Fibroblast of the aortic adventitia (primary cell): ENCODE measurements around the gene SYNM. TPM values are rescaled to one million over a fixed set of nuclear protein-coding genes. Genes with fewer than 3 reads are reported as not detected.

Source experiments
- DNase-seq: peaks from one replicate; pipeline ENCODE4 v3.0.0-alpha.2; 2010; ENCODE audit warnings: low read depth
- H3K4me3 ChIP-seq: 2 replicates; pipeline ENCODE4 v1.5.1; 2011; ENCODE audit warnings: low read depth, mild to moderate bottlenecking, control low read depth, low read length, moderate library complexity
- total RNA-seq: library from RNA; depleted of rRNA; stranded (reverse); fragments of >200 nt; gene quantifications from 2 replicates; pipeline ENCODE4 v1.2.3, GENCODE V29; 2012; ENCODE audit warnings: low replicate concordance
- TF ChIP-seq, protein P1 (sequence below): IDR thresholded peaks from 2 replicates; pipeline ENCODE4 v1.5.1; 2011; ENCODE audit warnings: mild to moderate bottlenecking, low read length, control low read depth, inconsistent platforms; ENCODE audit not compliant: insufficient read depth

The SYNM gene
- total RNA-seq, 1 donor: 6.2 TPM

DNA sequence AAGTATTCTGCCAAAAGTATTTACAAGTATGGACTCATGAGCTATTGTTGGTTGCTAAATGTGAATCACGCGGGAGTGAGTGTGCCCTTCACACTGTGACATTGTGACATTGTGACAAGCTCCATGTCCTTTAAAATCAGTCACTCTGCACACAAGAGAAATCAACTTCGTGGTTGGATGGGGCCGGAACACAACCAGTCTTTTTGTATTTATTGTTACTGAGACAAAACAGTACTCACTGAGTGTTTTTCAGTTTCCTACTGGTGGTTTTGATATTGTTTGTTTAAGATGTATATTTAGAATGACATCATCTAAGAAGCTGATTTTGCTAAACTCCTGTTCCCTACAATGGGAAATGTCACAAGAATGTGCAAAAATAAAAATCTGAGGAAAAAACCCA, 30.3 kb downstream of the SYNM start:
- TF ChIP-seq, protein P1, sequence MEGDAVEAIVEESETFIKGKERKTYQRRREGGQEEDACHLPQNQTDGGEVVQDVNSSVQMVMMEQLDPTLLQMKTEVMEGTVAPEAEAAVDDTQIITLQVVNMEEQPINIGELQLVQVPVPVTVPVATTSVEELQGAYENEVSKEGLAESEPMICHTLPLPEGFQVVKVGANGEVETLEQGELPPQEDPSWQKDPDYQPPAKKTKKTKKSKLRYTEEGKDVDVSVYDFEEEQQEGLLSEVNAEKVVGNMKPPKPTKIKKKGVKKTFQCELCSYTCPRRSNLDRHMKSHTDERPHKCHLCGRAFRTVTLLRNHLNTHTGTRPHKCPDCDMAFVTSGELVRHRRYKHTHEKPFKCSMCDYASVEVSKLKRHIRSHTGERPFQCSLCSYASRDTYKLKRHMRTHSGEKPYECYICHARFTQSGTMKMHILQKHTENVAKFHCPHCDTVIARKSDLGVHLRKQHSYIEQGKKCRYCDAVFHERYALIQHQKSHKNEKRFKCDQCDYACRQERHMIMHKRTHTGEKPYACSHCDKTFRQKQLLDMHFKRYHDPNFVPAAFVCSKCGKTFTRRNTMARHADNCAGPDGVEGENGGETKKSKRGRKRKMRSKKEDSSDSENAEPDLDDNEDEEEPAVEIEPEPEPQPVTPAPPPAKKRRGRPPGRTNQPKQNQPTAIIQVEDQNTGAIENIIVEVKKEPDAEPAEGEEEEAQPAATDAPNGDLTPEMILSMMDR: no peak
- no peak for DNase-seq
- H3K4me3 ChIP-seq: no peak overlapping the region

DNA sequence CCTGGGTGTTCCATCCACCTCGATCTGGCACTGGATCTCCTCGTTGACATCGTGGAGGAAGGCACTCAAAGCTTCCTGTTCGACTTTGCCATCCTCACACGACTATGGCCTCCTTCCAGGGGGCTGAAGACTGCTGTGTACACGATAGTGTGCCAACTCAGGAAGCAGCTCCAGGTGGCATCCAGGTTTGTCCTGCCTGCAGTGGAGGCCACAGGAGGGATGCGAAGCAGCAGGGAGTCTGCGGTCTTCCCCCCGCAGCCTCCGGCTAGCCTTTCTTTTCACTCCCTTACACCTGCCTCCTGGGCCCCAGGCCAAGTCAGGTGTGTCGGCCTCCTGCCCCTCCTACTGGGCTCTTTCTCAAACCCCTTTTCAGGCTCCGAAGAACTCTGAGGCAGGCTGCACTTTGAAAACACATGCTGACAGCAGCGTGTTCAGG, 32.2 kb downstream of the SYNM start:
- no peak for DNase-seq
- TF ChIP-seq, protein P1: no peak
- no peak overlapping the region for H3K4me3 ChIP-seq

DNA sequence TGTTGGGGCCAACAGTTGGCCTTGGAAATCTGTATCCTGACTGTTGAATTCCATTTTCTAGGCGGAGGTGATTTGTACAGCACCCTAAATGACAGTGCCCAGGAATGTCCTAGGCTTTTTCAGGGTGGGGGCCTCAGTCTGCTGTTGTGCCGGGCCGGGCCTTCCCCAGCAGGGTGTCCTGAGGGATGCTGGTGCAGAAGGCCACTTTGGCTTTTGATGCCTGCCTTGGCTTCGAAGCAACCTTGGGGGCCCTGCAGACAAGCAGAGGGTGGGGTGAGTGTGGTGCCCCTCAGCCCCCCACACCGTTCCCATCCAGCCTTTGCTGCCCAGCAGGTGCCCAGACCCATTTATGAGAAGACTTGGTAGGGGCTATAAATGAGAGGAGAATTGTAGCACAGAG, 33.0 kb downstream of the SYNM start:
- DNase-seq: no peak
- TF ChIP-seq, protein P1: no peak
- H3K4me3 ChIP-seq: no peak overlapping the region

DNA sequence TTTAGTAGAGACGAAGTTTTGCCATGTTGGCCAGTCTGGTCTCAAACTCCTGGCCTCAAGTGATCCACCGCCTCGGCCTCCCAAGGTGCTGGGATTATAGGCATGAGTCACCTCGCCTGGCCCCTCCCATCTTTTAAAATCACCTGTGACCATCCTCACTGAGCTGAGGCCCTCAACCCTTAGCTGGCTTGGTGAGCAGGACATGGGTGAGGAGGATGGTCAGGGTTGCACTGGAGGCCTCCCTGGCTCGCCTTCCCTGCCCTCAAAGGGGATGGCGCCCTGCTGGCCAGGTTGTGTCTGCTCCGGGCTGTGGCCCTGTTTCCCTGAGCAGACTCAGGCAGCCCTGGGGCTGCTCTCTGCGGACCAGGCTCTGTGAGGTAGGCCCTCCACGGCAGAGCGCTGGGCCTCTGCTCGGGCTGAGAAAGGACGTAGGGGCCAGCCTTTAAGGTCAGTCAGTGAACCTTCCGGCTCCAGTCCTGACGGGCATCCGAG, 33.7 kb downstream of the SYNM start:
- no peak for DNase-seq
- H3K4me3 ChIP-seq: no peak overlapping the region
- TF ChIP-seq, protein P1: no peak

DNA sequence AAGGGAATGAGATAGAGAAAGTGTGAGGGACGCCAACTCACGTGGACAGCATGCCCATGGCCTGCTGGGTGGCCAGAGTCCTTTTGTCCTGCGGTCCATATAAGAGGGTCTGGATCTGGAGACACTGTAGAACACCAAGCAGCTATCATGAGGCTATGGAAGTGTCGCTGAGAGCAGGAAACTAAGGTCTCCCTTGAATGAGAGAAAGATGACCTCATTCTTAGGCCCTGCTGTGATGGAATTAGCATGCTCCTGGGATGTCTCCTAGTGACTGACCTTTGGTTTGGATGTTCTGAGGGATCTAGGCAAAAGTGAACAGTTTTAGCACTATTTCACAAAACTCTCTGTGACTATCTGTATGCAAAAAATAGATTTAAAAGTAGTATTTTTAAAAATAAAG, 34.4 kb downstream of the SYNM start:
- no peak overlapping the region for H3K4me3 ChIP-seq
- DNase-seq: no peak
- TF ChIP-seq, protein P1: no peak

DNA sequence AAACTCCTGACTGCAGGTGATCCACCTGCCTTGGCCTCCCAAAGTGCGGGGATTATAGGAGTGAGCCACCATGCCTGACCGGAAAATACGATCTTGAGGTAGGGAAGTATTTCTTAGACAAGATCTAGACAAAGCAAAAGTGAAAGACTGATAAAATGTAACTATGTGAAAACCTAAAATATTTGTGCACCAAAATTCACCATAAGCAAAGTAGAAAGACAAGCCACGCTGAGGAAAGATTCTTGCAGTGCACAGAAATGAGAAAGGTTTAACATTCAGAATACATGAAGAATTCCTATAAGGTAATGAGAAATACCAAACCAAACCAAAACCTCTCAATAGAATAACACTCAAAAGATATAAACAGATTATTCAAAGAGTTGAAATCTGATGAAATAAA, 35.7 kb downstream of the SYNM start:
- no peak overlapping the region for H3K4me3 ChIP-seq
- no peak for DNase-seq
- TF ChIP-seq, protein P1: no peak

DNA sequence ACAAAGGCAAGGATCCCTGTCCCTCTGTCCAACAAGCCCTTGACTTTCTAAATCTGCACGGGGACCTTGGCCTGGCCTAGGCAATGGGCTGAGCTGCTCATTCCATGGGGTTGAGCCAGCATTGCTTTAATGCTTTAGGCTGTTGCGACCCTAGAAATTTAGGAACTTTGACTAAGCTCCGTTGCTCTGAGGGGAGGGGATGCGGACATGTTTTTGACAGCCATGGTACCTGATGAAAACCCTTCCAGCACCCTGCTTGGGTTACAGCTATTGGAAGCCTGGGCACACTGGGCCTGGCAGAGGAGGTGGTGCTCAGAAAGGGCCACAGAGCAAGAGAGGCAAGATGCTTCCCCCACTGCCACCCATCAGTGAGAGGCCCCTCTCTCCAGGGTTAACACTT, 37.1 kb downstream of the SYNM start:
- H3K4me3 ChIP-seq: no peak overlapping the region
- TF ChIP-seq, protein P1: no peak
- DNase-seq: no peak
